ENCODE results near the gene DNASE2.

Gene DNASE2

GRCh38 chr19:12907166-12907565 lies 25.9 kb upstream of the DNASE2 start:
- TF ChIP-seq POLR2A (IDR thresholded peaks at IDR 0.05; ENCODE audit: extremely low read depth, insufficient read length) (no peak), MYC (IDR thresholded peaks at IDR 0.05; ENCODE audit: low read depth, low read length) (no peak), MAX (IDR thresholded peaks at IDR 0.05; ENCODE audit: low read depth, low read length) (no peak)
- H3K4me3 ChIP-seq (ENCODE audit: low read depth, low read length), result no peak overlapping the region
- no peak for DNase-seq (ENCODE audit: low read depth)

GRCh38 chr19:12899891-12900518 lies 18.8 kb upstream of the DNASE2 start:
- H3K4me3 ChIP-seq (ENCODE audit: low read depth, low read length), result no peak overlapping the region
- no peak for DNase-seq (ENCODE audit: low read depth)
- TF ChIP-seq POLR2A (IDR thresholded peaks at IDR 0.05; ENCODE audit: extremely low read depth, insufficient read length) (no peak), MAX (IDR thresholded peaks at IDR 0.05; ENCODE audit: low read depth, low read length) (no peak), MYC (IDR thresholded peaks at IDR 0.05; ENCODE audit: low read depth, low read length) (no peak)
- TF ChIP-seq, protein P1, sequence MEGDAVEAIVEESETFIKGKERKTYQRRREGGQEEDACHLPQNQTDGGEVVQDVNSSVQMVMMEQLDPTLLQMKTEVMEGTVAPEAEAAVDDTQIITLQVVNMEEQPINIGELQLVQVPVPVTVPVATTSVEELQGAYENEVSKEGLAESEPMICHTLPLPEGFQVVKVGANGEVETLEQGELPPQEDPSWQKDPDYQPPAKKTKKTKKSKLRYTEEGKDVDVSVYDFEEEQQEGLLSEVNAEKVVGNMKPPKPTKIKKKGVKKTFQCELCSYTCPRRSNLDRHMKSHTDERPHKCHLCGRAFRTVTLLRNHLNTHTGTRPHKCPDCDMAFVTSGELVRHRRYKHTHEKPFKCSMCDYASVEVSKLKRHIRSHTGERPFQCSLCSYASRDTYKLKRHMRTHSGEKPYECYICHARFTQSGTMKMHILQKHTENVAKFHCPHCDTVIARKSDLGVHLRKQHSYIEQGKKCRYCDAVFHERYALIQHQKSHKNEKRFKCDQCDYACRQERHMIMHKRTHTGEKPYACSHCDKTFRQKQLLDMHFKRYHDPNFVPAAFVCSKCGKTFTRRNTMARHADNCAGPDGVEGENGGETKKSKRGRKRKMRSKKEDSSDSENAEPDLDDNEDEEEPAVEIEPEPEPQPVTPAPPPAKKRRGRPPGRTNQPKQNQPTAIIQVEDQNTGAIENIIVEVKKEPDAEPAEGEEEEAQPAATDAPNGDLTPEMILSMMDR (IDR thresholded peaks at IDR 0.05; ENCODE audit: low read depth, low read length), result no peak

GRCh38 chr19:12896460-12896859 lies 15.2 kb upstream of the DNASE2 start:
- DNase-seq (ENCODE audit: low read depth), result no peak
- H3K4me3 ChIP-seq (ENCODE audit: low read depth, low read length), result no peak overlapping the region
- TF ChIP-seq, protein P1 (IDR thresholded peaks at IDR 0.05; ENCODE audit: low read depth, low read length), result no peak
- TF ChIP-seq MYC (IDR thresholded peaks at IDR 0.05; ENCODE audit: low read depth, low read length) (no peak), POLR2A (IDR thresholded peaks at IDR 0.05; ENCODE audit: extremely low read depth, insufficient read length) (no peak), MAX (IDR thresholded peaks at IDR 0.05; ENCODE audit: low read depth, low read length) (no peak)

DNA sequence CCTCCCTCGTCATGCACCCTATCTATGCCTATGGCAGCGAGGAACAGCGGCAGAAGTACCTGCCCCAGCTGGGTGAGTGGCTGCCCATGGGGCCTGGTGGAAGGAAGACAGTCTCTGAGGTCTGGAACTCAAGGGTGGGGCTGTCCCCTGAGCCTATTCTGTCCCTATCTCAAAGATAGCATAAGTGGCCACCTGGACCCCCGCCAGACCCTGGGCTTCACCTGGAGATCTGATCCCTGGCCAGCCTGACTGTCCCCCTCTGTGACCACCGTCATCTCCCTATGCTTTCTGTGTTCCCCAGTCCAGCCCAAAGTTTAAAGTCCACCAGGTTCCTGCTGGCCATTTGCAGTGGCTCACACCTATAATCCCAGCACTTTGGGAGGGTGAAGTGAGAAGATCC lies 12.3 kb upstream of the DNASE2 start:
- DNase-seq (ENCODE audit: low read depth), result no peak
- no peak overlapping the region for H3K4me3 ChIP-seq (ENCODE audit: low read depth, low read length)
- TF ChIP-seq MYC (IDR thresholded peaks at IDR 0.05; ENCODE audit: low read depth, low read length), result no peak
- no peak for TF ChIP-seq MAX (IDR thresholded peaks at IDR 0.05; ENCODE audit: low read depth, low read length)
- TF ChIP-seq, protein P1 (IDR thresholded peaks at IDR 0.05; ENCODE audit: low read depth, low read length), result no peak
- no peak for TF ChIP-seq POLR2A (IDR thresholded peaks at IDR 0.05; ENCODE audit: extremely low read depth, insufficient read length)

- H3K4me3 ChIP-seq (ENCODE audit: low read depth, low read length), result peak overlapping the region; percentile 97
- DNase-seq (ENCODE audit: low read depth), result no peak
- TF ChIP-seq MAX (IDR thresholded peaks at IDR 0.05; ENCODE audit: low read depth, low read length), result no peak
- TF ChIP-seq, protein P1 (IDR thresholded peaks at IDR 0.05; ENCODE audit: low read depth, low read length), result no peak
- no peak for TF ChIP-seq POLR2A (IDR thresholded peaks at IDR 0.05; ENCODE audit: extremely low read depth, insufficient read length)
- TF ChIP-seq MYC (IDR thresholded peaks at IDR 0.05; ENCODE audit: low read depth, low read length), result no peak
These were observed 10.3 kb upstream of the DNASE2 start for GRCh38 chr19:12891553-12892021.

DNA sequence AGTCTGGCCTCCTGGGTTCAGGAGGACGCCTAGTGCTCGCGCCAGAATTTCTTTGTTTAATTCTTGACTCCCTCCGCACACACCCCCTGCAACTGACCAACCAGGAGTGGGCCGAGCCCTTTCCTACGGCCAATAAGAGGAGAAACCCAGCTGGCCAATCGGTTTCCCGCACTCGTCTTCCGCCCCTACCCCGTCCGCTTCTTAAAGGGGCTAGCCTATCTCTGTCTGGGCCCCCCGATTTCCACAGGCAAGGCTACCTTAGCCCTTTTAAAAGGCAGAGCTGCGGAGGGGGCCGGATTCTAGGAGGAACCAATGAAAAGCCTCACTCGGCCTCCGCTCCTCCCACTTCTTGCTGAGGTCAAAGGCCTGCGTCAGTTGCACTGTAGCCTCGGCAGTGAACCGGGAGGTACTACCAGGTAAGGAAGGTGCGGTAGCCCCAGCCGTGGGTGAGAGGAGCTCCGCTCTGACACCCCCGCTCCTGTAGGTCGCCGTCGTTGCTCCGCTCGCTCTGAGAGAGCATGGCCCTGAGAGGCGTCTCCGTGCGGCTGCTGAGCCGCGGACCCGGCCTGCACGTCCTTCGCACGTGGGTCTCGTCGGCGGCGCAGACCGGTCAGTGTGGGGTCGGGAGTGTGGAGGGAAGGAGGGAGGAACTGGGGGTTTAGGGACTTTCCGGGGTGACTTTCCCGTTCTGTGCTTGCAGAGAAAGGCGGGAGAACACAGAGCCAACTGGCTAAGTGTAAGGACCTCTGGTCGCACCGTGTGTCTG lies 9.7 kb upstream of the DNASE2 start, which contains the start of gene GCDH:
GCDH (plus strand) TSS at position 374 of the 766 bp plus-strand sequence; CDS start at position 519, 145 bp downstream.
- TF ChIP-seq, protein P1 (IDR thresholded peaks at IDR 0.05; ENCODE audit: low read depth, low read length), result no peak
- TF ChIP-seq POLR2A (IDR thresholded peaks at IDR 0.05; ENCODE audit: extremely low read depth, insufficient read length) (peak; percentile 41), MYC (IDR thresholded peaks at IDR 0.05; ENCODE audit: low read depth, low read length) (peak; percentile 79), MAX (IDR thresholded peaks at IDR 0.05; ENCODE audit: low read depth, low read length) (peak; percentile 70)

More for the DNA sequence above, 9.7 kb upstream of the DNASE2 start, which contains the start of gene GCDH:
- peak within 1 kb of the TSS; percentile 97 for H3K4me3 ChIP-seq (ENCODE audit: low read depth, low read length)
- peak; percentile 99 for DNase-seq (ENCODE audit: low read depth)

Measured in NB4 (cell line).